PC-9 (cell line): ENCODE results near the gene CLDN15.

Experiments
- CTCF ChIP-seq: fragments of 200-600 bp; sonication (generic); conservative IDR thresholded peaks from 2 replicates; pipeline ENCODE4 v1.6.1; 2017; ENCODE audit warnings: mixed run types, antibody characterized with exemption, mild to moderate bottlenecking, moderate library complexity
- EZH2 ChIP-seq: fragments of 200-600 bp; sonication (generic); IDR thresholded peaks from 2 replicates; pipeline ENCODE4 v1.8.0; 2017; ENCODE audit warnings: antibody characterized with exemption, low read depth

GRCh38 chr7:101232141-101232850 is 5.3 kb downstream of the CLDN15 start:
- TF ChIP-seq CTCF (no peak), EZH2 (no peak)
